ENCODE measurements around the gene VOPP1. TPM values are rescaled to one million over a fixed set of nuclear protein-coding genes. Genes with fewer than 3 reads are reported as not detected.

The VOPP1 gene
- total and polyA plus RNA-seq, 2 of the 13 experiments (the other 11 are each of a cell fraction or from before 2014, with no cell fraction given), result 21.8 to 55.3 TPM

- no peak for TF ChIP-seq RXRB (CRISPR knock-in tag; IDR thresholded peaks at IDR 0.05; ENCODE audit: borderline replicate concordance)
- no peak for TF ChIP-seq ZFP82 (CRISPR knock-in tag; IDR thresholded peaks at IDR 0.05; ENCODE audit: borderline replicate concordance)
- no peak for TF ChIP-seq ZFX (CRISPR knock-in tag; IDR thresholded peaks at IDR 0.05; ENCODE audit: low read depth)
- TF ChIP-seq ATAD3A (CRISPR knock-in tag; IDR thresholded peaks at IDR 0.05), result no peak
- no peak for TF ChIP-seq MAFF (IDR thresholded peaks at IDR 0.05; ENCODE audit: low read depth, low read length)
- TF ChIP-seq ZNF691 (CRISPR knock-in tag; IDR thresholded peaks at IDR 0.05; ENCODE audit: borderline replicate concordance, low read depth), result no peak
- no peak for TF ChIP-seq ZNF800 (CRISPR knock-in tag; IDR thresholded peaks at IDR 0.05)
- no peak for TF ChIP-seq RBAK (CRISPR knock-in tag; IDR thresholded peaks at IDR 0.05)
- TF ChIP-seq NFE2L1 (CRISPR knock-in tag; IDR thresholded peaks at IDR 0.05; ENCODE audit: borderline replicate concordance), result no peak
- TF ChIP-seq TERF1 (CRISPR knock-in tag; IDR thresholded peaks at IDR 0.05), result no peak
- TF ChIP-seq ZNF207 (IDR thresholded peaks at IDR 0.05; ENCODE audit: borderline replicate concordance), result no peak
- no peak for TF ChIP-seq CENPX (CRISPR knock-in tag; IDR thresholded peaks at IDR 0.05)
- no peak for TF ChIP-seq NFKBIZ (CRISPR knock-in tag; IDR thresholded peaks at IDR 0.05)
- TF ChIP-seq ZEB1 (IDR thresholded peaks at IDR 0.05; ENCODE audit: insufficient replicate concordance, low read depth), result no peak
These were observed 40.8 kb downstream of the VOPP1 start (continued) for GRCh38 chr7:55531536-55531935.

Data from HepG2 (cell line).